ENCODE data around the gene HS1BP3. TPM values are rescaled to one million over a fixed set of nuclear protein-coding genes. Genes with fewer than 3 reads are reported as not detected.

HS1BP3 gene
- total RNA-seq, 3 donors from 2014 or later (not counting 1 experiment from before 2014, with no cell fraction given): 17.4 to 25.7 (median 22.8) TPM

DNA sequence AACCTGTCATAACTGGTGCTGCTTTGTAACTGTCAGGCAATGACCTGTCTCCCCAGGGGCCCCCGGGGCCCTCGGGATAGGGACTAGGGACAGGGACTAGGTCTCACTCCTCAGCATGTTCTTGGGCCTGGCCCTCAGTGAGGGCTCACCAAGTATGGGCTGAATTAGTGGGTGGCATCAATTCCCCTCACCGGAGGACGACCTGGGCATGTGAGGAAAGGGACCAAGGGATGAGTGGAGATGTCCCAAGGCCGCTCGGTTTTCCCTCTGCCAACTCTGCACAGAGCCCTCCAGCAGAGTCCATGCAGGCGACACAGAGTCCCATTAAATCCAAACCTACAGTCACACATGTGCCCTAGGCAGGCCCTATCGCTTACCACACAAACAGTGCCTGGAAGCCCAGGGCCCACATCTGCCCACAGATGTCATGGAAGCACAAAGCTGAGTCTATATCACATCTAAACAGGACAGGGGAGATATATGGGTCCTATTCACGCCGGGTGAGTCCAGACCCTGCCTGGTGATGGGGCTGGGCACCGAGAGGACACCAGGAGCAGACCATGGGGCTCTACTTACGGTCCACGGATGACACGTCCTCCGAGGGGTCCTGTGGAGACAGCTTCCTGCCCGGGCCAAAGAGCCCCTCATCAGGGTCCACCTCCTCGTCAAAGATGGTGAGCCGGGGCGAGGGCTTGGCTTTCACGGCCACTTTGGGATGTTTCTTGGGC, 26.6 kb downstream of the HS1BP3 start:
- no peaks in the 10 kb centered on the region for H3K27me3 ChIP-seq (ENCODE audit: control insufficient read depth, insufficient read depth, low read length)
- 97% methylated on average over 20 of the region's 20 CpGs for WGBS (ENCODE audit: insufficient coverage)
- Mint-ChIP-seq H3K27ac (no peak overlapping the region), H3K4me3 (no peak overlapping the region), H3K27me3 (ENCODE audit: low read depth in 2 of 2) (no peaks in the 10 kb centered on the region), H3K36me3 (peaks cover 7% of the 10 kb centered on the region), H3K9me3 (no peaks in the 10 kb centered on the region), H3K4me1 (no peaks in the 10 kb centered on the region)
- no peak for DNase-seq
- H3K4me3 ChIP-seq (ENCODE audit: low read length): no peak overlapping the region
- TF ChIP-seq, protein P1, sequence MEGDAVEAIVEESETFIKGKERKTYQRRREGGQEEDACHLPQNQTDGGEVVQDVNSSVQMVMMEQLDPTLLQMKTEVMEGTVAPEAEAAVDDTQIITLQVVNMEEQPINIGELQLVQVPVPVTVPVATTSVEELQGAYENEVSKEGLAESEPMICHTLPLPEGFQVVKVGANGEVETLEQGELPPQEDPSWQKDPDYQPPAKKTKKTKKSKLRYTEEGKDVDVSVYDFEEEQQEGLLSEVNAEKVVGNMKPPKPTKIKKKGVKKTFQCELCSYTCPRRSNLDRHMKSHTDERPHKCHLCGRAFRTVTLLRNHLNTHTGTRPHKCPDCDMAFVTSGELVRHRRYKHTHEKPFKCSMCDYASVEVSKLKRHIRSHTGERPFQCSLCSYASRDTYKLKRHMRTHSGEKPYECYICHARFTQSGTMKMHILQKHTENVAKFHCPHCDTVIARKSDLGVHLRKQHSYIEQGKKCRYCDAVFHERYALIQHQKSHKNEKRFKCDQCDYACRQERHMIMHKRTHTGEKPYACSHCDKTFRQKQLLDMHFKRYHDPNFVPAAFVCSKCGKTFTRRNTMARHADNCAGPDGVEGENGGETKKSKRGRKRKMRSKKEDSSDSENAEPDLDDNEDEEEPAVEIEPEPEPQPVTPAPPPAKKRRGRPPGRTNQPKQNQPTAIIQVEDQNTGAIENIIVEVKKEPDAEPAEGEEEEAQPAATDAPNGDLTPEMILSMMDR (IDR thresholded peaks at IDR 0.05): no peak
- intact Hi-C loops (cut with micrococcal nuclease): no loop called here
- H3K9me3 ChIP-seq (ENCODE audit: control insufficient read depth, insufficient read depth, low read length): no peaks in the 10 kb centered on the region
- H3K27ac ChIP-seq (ENCODE audit: low read length): no peak overlapping the region
- peaks cover 48% of the 10 kb centered on the region for H3K36me3 ChIP-seq (ENCODE audit: control insufficient read depth, insufficient read depth, low read length)
- no peaks in the 10 kb centered on the region for H3K4me1 ChIP-seq (ENCODE audit: control insufficient read depth, insufficient read depth, low read length)
- no peak for ATAC-seq

DNA sequence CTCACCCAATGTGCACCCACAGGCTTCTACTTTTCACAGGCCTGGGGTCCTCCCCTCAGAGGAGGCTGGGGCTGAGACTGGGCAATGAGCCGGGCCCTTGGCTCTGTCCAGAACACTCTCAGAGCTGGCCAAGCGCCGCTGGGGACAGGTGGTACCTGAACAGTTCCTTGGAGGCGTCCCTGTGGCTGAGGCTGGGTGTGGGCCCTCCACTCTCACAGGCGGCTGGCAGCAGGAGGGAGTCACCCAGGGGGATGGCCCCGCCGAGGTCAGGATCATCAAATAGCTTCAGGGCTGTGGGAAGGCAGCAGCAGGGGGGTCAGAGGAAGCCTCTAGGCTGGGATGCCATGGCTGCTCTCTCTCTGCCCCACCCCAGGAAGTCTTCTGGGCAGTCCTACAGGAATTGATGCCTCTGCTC, 27.1 kb downstream of the HS1BP3 start:
- Histone ChIP-seq H3K27ac (ENCODE audit: low read length) (no peak overlapping the region), H3K4me1 (ENCODE audit: control insufficient read depth, insufficient read depth, low read length) (no peaks in the 10 kb centered on the region), H3K9me3 (ENCODE audit: control insufficient read depth, insufficient read depth, low read length) (no peaks in the 10 kb centered on the region), H3K36me3 (ENCODE audit: control insufficient read depth, insufficient read depth, low read length) (peaks cover 50% of the 10 kb centered on the region), H3K27me3 (ENCODE audit: control insufficient read depth, insufficient read depth, low read length) (no peaks in the 10 kb centered on the region), H3K4me3 (ENCODE audit: low read length) (no peak overlapping the region)
- WGBS (ENCODE audit: insufficient coverage): 93% methylated on average over 7 of the region's 7 CpGs
- TF ChIP-seq, protein P1 (IDR thresholded peaks at IDR 0.05): no peak
- H3K4me3 Mint-ChIP-seq: no peak overlapping the region
- no peak overlapping the region for H3K27ac Mint-ChIP-seq
- DNase-seq: no peak
- no peaks in the 10 kb centered on the region for H3K9me3 Mint-ChIP-seq
- H3K4me1 Mint-ChIP-seq: no peaks in the 10 kb centered on the region
- peaks cover 7% of the 10 kb centered on the region for H3K36me3 Mint-ChIP-seq
- no peaks in the 10 kb centered on the region for H3K27me3 Mint-ChIP-seq (ENCODE audit: low read depth in 2 of 2)
- intact Hi-C loops (cut with micrococcal nuclease): no loop called here
- no peak for ATAC-seq

DNA sequence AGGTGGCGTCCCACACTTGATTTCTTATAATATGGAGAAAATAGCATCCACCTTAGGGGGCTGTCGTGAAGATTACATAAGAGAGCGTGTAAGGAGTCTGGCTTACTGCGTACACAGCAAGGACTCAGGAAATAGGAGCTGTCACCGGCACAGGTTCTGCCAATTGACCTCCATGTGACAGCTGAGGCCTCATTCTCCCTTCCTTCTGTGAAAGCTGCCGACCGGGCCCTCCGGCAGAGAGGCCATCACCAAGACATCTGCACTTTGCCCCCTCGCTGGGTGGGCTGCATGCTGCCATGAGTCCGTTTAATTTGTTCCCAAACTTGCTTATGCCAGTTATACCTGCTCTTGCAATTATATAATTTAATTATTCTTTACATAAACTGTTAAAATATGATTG, 27.7 kb downstream of the HS1BP3 start:
- WGBS (ENCODE audit: insufficient coverage): 98% methylated on average over 10 of the region's 10 CpGs
- no peaks in the 10 kb centered on the region for H3K4me1 Mint-ChIP-seq
- no peak for ATAC-seq
- H3K27ac ChIP-seq (ENCODE audit: low read length): no peak overlapping the region
- DNase-seq: no peak
- TF ChIP-seq, protein P1 (IDR thresholded peaks at IDR 0.05): no peak
- no peak overlapping the region for H3K27ac Mint-ChIP-seq
- H3K27me3 ChIP-seq (ENCODE audit: control insufficient read depth, insufficient read depth, low read length): no peaks in the 10 kb centered on the region
- H3K9me3 Mint-ChIP-seq: no peaks in the 10 kb centered on the region
- no peaks in the 10 kb centered on the region for H3K9me3 ChIP-seq (ENCODE audit: control insufficient read depth, insufficient read depth, low read length)
- intact Hi-C loops (cut with micrococcal nuclease): no loop called here
- H3K4me3 ChIP-seq (ENCODE audit: low read length): no peak overlapping the region
- peaks cover 7% of the 10 kb centered on the region for H3K36me3 Mint-ChIP-seq
- peaks cover under 1% of the 10 kb centered on the region for H3K4me1 ChIP-seq (ENCODE audit: control insufficient read depth, insufficient read depth, low read length)
- H3K4me3 Mint-ChIP-seq: no peak overlapping the region
- peaks cover 50% of the 10 kb centered on the region for H3K36me3 ChIP-seq (ENCODE audit: control insufficient read depth, insufficient read depth, low read length)
- H3K27me3 Mint-ChIP-seq (ENCODE audit: low read depth in 2 of 2): no peaks in the 10 kb centered on the region

DNA sequence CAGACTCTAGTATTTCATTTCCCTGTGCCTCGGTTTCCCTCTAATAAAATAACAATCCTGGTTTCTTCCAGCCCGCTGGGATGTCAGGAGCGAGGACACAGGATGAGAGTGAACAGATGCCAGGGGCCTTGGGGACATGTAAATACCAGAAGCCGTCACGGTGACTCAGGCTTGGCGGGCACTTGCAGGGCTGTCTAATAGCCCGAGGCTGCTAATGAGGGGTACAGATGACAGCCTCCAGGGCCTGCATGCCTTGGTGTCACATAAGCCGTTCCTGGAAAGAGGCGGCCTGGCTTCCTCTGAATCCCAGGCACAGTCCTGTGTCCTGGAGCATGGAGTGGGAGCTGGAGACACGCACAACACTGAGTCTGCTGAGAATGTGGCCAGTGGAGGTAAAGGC, 28.2 kb downstream of the HS1BP3 start:
- WGBS (ENCODE audit: insufficient coverage): 93% methylated on average over 10 of the region's 10 CpGs
- TF ChIP-seq, protein P1 (IDR thresholded peaks at IDR 0.05): no peak
- peaks cover 3 to 5% of the 10 kb centered on the region in 2 donors for H3K4me1 Mint-ChIP-seq
- DNase-seq (no peak), ATAC-seq (no peak)
- no peak overlapping the region for H3K4me3 ChIP-seq (ENCODE audit: low read length)
- H3K9me3 Mint-ChIP-seq: no peaks in the 10 kb centered on the region
- no peaks in the 10 kb centered on the region for H3K9me3 ChIP-seq (ENCODE audit: control insufficient read depth, insufficient read depth, low read length)
- peaks cover 5% of the 10 kb centered on the region for H3K4me1 ChIP-seq (ENCODE audit: control insufficient read depth, insufficient read depth, low read length)
- no peaks in the 10 kb centered on the region for H3K27me3 ChIP-seq (ENCODE audit: control insufficient read depth, insufficient read depth, low read length)
- peaks cover 7% of the 10 kb centered on the region for H3K36me3 Mint-ChIP-seq
- no peak overlapping the region for H3K4me3 Mint-ChIP-seq
- no peak overlapping the region for H3K27ac ChIP-seq (ENCODE audit: low read length)
- no peak overlapping the region for H3K27ac Mint-ChIP-seq
- peaks cover 50% of the 10 kb centered on the region for H3K36me3 ChIP-seq (ENCODE audit: control insufficient read depth, insufficient read depth, low read length)
- intact Hi-C loops (cut with micrococcal nuclease): no loop called here
- H3K27me3 Mint-ChIP-seq (ENCODE audit: low read depth in 2 of 2): no peaks in the 10 kb centered on the region

Data from natural killer cell (primary cell).